Fibroblast of the aortic adventitia (primary cell): ENCODE results near the gene SPATA31A1. TPM values are rescaled to one million over a fixed set of nuclear protein-coding genes. Genes with fewer than 3 reads are reported as not detected.
"Not testable (repeated sequence)": the region's sequence is repeated elsewhere in the genome, so short reads cannot be mapped to it uniquely, and the experiment has no call there.

Experiments
- DNase-seq: peaks from one replicate; pipeline ENCODE4 v3.0.0-alpha.2; 2010; ENCODE audit warnings: low read depth
- H3K4me3 ChIP-seq: 2 replicates; pipeline ENCODE4 v1.5.1; 2011; ENCODE audit warnings: low read depth, mild to moderate bottlenecking, control low read depth, low read length, moderate library complexity
- total RNA-seq: library from RNA; depleted of rRNA; stranded (reverse); fragments of >200 nt; gene quantifications from 2 replicates; pipeline ENCODE4 v1.2.3, GENCODE V29; 2012; ENCODE audit warnings: low replicate concordance

The SPATA31A1 gene
- not detected in 2 replicates for total RNA-seq

GRCh38 chr9:39355369-39355768, at the start of gene SPATA31A1:
TSS of gene SPATA31A1 (plus strand) at chr9:39355669. CDS start at chr9:39355731, 62 bp downstream.
- not testable (repeated sequence) for DNase-seq, H3K4me3 ChIP-seq

- not testable (repeated sequence) for DNase-seq, H3K4me3 ChIP-seq
Observed at GRCh38 chr9:39407261-39408204, 52.1 kb downstream of the SPATA31A1 start.

DNA sequence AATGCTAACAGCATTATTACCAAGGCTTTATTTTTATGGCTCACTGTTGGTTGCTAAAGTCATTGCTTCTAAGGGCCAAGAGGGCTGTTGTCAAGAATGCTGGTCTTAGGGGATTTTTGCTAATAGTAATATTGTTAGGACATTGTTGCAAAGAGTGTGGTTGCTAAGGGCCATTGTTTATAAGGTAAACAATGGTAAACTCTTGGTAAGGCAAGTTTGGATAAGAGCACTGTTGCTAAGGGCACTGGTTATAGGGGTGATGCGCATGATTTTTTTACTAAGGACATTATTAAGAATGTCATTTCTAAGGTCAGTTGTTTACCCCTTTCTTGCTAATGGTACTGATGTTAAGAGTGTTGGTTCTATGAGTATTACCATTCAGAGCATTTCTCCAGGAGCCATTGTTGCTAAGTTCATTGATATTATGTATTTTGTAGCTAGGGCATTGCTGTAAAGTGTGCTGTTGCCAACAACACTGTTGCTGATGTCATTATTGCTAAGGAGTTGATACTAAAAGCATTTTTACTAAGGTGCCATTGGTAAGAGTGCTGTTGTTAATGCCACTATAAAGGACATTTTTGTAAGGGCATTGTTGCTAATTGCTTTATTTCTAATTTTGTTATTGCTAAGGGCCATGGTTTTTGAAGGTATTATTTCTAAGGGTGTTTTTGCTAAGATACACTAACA, 55.9 kb downstream of the SPATA31A1 start:
- not testable (repeated sequence) for DNase-seq, H3K4me3 ChIP-seq

Other genes with a start within 250 kb of the SPATA31A1 start
- 2.1 and 25.7 TPM in 2 replicates for gene CNTNAP3, start 67.5 kb upstream of the SPATA31A1 start, total RNA-seq